Posterior cingulate gyrus (tissue), 11 donors: Measurements from ENCODE around the gene ABCC4.

Experiments used
- DNase-seq, 10 donors: peaks; one replicate each; pipeline versions ENCODE4 v3.0.0 to v3.0.0-alpha.2; 2020 to 2021; ENCODE audit warnings: mixed read lengths in 3 of 10
- intact Hi-C: fragments of 100-400 bp; cut with DNase I; formaldehyde crosslinking; loops from one replicate; pipeline ENCODE4 v1.15.1; 2023

ABCC4 gene

GRCh38 chr13:94984958-94985357 lies 316.3 kb downstream of the ABCC4 start:
- intact Hi-C loops, result no loop called here
- no peak for DNase-seq

GRCh38 chr13:94978516-94978915 lies 322.7 kb downstream of the ABCC4 start:
- intact Hi-C loops, result no loop called here
- no peak for DNase-seq

- no peak for DNase-seq
- intact Hi-C loops, result no loop called here
Observed at GRCh38 chr13:94974015-94974951, 327.0 kb downstream of the ABCC4 start.

- intact Hi-C loops, result no loop called here
- DNase-seq, result no peak
Observed at GRCh38 chr13:94972262-94972661, 329.0 kb downstream of the ABCC4 start.
